ENCODE measurements around the gene PHLPP1.

Gene PHLPP1

GRCh38 chr18:62809900-62810299 lies 94.6 kb downstream of the PHLPP1 start:
- no peak for DNase-seq (ENCODE audit: low spot score)

GRCh38 chr18:62810682-62811081 lies 95.3 kb downstream of the PHLPP1 start:
- DNase-seq (ENCODE audit: low spot score), result no peak

GRCh38 chr18:62811674-62812073 lies 96.3 kb downstream of the PHLPP1 start:
- DNase-seq (ENCODE audit: low spot score), result no peak

DNA sequence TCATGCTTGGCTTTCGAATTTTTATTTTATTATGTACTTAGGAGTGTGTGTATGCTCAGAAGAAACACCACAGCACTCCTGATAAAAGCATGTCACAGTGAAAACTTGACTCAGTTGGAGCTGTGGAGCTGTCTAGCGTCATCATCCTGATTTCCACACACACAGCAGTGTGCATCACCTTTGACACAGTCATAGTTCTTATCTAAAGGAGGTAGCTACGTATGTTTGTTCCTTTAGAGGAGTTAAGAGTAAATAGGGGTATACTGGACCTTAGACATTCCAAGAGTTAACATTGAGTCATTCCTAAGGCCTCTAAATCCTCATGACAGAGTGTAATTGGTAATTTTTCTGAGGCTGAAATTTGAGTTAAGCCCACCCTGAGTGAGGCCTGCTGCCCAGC lies 96.9 kb downstream of the PHLPP1 start:
- no peak for DNase-seq (ENCODE audit: low spot score)

GRCh38 chr18:62812876-62813275 lies 97.5 kb downstream of the PHLPP1 start:
- DNase-seq (ENCODE audit: low spot score), result no peak

GRCh38 chr18:62814132-62814759 lies 98.9 kb downstream of the PHLPP1 start:
- no peak for DNase-seq (ENCODE audit: low spot score)

DNA sequence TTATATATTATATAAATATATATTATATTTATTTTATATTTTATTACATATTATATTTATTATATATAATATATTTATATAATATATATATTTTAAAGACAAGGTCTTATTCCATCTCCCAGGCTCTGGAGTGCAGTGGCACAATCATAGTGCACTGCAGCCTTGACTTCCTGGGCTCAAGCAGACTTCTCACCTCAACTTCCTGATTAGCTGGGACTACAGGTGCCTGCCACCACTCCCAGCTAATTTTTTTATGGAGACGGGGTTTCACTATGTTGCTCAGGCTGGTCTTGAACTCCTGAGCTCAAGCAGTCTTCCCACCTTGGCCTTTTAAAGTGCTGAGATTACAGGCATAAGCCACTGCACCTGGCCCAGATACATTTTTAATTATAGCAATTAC lies 110.0 kb downstream of the PHLPP1 start:
- no peak for DNase-seq (ENCODE audit: low spot score)

DNA sequence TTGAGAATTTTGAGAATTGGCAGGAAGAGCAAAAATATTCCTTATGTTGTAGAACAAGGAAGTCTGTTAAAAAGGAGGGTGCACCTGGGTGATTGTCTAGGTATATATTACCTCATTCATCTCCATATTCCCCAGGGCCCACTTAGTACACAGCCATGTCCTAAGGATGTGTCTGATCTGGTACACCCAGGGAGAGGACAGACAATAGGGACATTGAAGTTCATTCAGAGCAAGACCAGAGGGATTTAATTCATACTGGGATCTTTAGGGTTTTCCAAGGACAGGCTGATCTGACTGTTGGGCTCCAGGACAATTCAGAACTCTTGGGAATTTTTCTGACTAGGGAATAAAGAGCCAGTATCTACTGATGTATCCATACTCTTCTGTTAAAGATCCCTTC lies 112.1 kb downstream of the PHLPP1 start:
- DNase-seq (ENCODE audit: low spot score), result no peak

GRCh38 chr18:62828091-62828640 lies 112.8 kb downstream of the PHLPP1 start:
- DNase-seq (ENCODE audit: low spot score), result no peak

GRCh38 chr18:62828852-62829251 lies 113.5 kb downstream of the PHLPP1 start:
- no peak for DNase-seq (ENCODE audit: low spot score)

- no peak for DNase-seq (ENCODE audit: low spot score)
Observed at GRCh38 chr18:62829936-62830335, 114.6 kb downstream of the PHLPP1 start.

DNA sequence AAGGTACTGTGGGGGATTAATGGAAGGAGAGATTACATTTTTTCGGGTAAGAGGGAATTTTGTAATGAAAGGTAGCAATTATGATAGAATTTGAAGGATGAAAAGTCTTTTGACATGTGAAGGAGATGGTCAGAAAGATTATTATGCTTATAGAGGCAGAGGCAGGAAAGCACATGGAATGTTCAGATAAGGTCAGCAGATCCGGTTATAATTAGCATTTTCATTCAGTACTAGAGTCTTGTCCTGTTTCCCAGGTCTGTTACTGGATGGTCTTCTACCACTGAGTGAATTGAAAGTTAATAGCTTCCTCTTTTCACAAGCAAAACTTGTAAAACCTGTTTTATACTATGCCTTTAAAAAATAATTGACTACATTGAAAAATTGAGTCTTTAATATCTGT lies 116.9 kb downstream of the PHLPP1 start:
- no peak for DNase-seq (ENCODE audit: low spot score)

DNA sequence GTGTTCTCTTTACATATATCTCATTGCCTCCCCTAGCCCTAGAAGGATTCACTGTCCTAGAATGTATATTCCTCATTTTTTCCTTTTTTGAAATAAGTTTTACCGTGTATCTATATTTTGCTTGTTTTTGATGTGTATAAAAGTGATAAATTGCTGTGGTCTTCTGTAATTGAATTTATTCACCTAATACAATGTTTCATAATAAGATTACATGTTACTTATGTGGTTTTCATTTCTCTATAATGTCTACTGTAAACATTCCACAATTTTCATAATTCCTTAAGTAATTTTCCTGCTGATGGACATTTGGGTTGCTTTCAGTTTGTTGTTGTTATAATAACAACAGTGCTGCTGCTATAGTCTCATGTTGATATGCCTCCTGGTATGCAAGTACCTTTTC lies 118.2 kb downstream of the PHLPP1 start:
- DNase-seq (ENCODE audit: low spot score), result no peak

- no peak for DNase-seq (ENCODE audit: low spot score)
Observed at GRCh38 chr18:62834715-62835114, 119.4 kb downstream of the PHLPP1 start.

- DNase-seq (ENCODE audit: low spot score), result no peak
Observed at GRCh38 chr18:62837011-62837410, 121.7 kb downstream of the PHLPP1 start.

DNA sequence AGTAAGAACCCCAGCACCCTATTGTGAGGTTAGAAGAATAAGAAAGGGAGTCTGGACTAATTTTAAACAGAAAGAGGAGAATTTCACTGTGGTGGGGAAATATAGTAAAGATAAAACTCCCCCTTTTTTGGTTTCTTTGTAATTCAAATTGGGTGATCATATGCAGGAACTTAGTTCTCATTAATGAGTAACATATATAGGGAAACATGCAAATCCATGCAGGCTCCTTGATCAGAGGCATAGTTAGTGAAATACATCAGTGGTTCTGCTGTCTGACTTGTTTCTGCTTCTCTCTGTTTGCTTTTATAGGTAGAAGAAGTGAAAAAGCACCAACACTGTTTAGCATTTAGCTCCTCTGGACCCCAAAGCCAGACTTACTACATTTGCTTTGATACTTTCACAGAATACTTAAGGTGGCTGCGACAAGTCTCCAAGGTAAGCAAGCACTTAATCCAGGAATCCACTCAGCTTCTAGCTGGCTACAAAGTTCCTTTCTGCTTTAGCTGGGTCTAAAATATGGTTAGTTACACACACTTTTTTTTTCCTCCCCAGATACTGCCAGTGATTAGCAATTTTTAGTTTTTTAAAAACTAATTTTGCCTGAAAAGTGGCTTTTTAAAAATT lies 123.2 kb downstream of the PHLPP1 start:
- DNase-seq (ENCODE audit: low spot score), result no peak

- no peak for DNase-seq (ENCODE audit: low spot score)
Observed at GRCh38 chr18:62839874-62840713, 124.8 kb downstream of the PHLPP1 start.

DNA sequence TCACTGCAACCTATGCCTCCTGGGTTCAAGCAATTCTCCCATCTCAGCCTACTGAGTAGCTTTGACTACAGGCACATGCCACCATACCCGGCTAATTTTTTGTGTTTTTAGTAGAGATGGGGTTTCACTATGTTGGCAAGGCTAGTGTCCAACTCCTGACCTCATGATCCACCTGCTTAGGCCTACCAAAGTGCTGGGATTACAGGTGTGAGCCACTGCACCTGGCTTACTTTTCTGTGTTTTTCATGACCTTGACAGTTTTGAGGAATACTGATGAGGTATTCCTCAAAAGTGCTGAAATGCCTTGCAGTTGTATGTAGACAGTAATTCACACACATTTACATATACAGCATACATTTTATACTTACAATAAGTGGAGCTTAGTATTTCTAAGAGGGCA lies 126.1 kb downstream of the PHLPP1 start:
- no peak for DNase-seq (ENCODE audit: low spot score)

- DNase-seq (ENCODE audit: low spot score), result no peak
Observed at GRCh38 chr18:62842898-62843297, 127.6 kb downstream of the PHLPP1 start.

- DNase-seq (ENCODE audit: low spot score), result no peak
Observed at GRCh38 chr18:62844850-62845643, 129.7 kb downstream of the PHLPP1 start.

DNA sequence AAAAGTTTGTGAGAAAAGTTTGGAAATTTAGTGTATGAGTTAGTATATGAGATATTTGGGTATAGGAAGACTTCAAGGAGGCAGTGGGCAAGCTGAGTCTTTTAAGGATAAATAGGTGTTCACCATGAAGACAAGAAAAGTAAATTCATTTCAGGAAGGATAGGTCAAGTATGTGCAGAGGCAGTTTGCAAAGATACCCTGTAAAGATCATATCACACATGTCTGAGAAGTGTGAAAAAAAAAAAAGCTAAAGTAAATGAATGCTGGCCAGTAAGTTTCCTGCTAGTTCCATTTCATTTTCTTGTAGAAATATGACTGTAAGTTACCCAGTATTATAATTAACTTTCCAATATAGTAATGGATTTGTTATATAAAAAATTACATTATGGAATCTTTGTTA lies 131.0 kb downstream of the PHLPP1 start:
- no peak for DNase-seq (ENCODE audit: low spot score)

GRCh38 chr18:62847081-62847480 lies 131.7 kb downstream of the PHLPP1 start:
- DNase-seq (ENCODE audit: low spot score), result peak; percentile 46

Data from globus pallidus (tissue), 1 donor.